H1 (cell line): ENCODE measurements around the gene SRR. TPM values are rescaled to one million over a fixed set of nuclear protein-coding genes. Genes with fewer than 3 reads are reported as not detected.

Source experiments
- ATF2 ChIP-seq: IDR thresholded peaks from 2 replicates; pipeline ENCODE4 v1.6.1; 2012; ENCODE audit warnings: low read length, inconsistent platforms
- CHD1 ChIP-seq: IDR thresholded peaks from 2 replicates; pipeline ENCODE4 v1.6.1; 2012; ENCODE audit warnings: low read depth, low read length, improper control_type of control experiment
- CHD2 ChIP-seq: IDR thresholded peaks from 2 replicates; pipeline ENCODE4 v1.6.1; 2012; ENCODE audit warnings: low read length, improper control_type of control experiment
- CTBP2 ChIP-seq: IDR thresholded peaks from 2 replicates; pipeline ENCODE4 v1.7.0; 2011; ENCODE audit warnings: borderline replicate concordance, mild to moderate bottlenecking, moderate library complexity, mixed read lengths, low read length; ENCODE audit not compliant: insufficient read depth, insufficient read length
- EGR1 ChIP-seq: IDR thresholded peaks from 2 replicates; pipeline ENCODE4 v1.6.1; 2011; ENCODE audit warnings: low read depth, low read length, borderline replicate concordance
- EZH2 ChIP-seq: fragments of 200-600 bp; sonication (generic); IDR thresholded peaks from 2 replicates; pipeline ENCODE4 v1.7.1; 2012; ENCODE audit warnings: low read depth, mild to moderate bottlenecking, moderate library complexity, low read length, inconsistent platforms; ENCODE audit not compliant: severe bottlenecking
- KDM1A ChIP-seq: fragments of 200-600, 300-600 bp; sonication (generic); IDR thresholded peaks from 2 replicates; pipeline ENCODE4 v1.7.1; 2016; ENCODE audit warnings: mild to moderate bottlenecking, low read length, borderline replicate concordance
- KDM5A ChIP-seq: fragments of 200-600 bp; IDR thresholded peaks from 2 replicates; pipeline ENCODE4 v1.7.1; 2012; ENCODE audit warnings: mild to moderate bottlenecking, low read length, inconsistent platforms, mixed read lengths
- MAFK ChIP-seq: IDR thresholded peaks from 2 replicates; pipeline ENCODE4 v1.6.1; 2012; ENCODE audit warnings: low read depth, mild to moderate bottlenecking, improper control_type of control experiment, low read length
- NANOG ChIP-seq: IDR thresholded peaks from 2 replicates; pipeline ENCODE4 v1.6.1; 2011; ENCODE audit warnings: low read length, low read depth, mild to moderate bottlenecking, inconsistent platforms; ENCODE audit not compliant: insufficient read depth, poor library complexity, severe bottlenecking
- POU5F1 ChIP-seq: IDR thresholded peaks from 2 replicates; pipeline ENCODE4 v1.6.1; 2011; ENCODE audit warnings: low read depth, mild to moderate bottlenecking, low read length, moderate library complexity
- RAD21 ChIP-seq, 2 experiments: IDR thresholded peaks in 1 of 2; conservative IDR thresholded peaks in 1 of 2; 2 replicates each; pipeline ENCODE4 v1.6.1; 2011; ENCODE audit warnings: low read depth in 2 of 2, low read length in 2 of 2, improper control_type of control experiment in 1 of 2, inconsistent platforms in 1 of 2, mild to moderate bottlenecking in 1 of 2, moderate library complexity in 1 of 2
- RBBP5 ChIP-seq: IDR thresholded peaks from 2 replicates; pipeline ENCODE4 v1.7.1; 2012; ENCODE audit warnings: low read depth, mild to moderate bottlenecking, inconsistent platforms, low read length, moderate library complexity, borderline replicate concordance
- RXRA ChIP-seq: IDR thresholded peaks from 2 replicates; pipeline ENCODE4 v1.6.1; 2011; ENCODE audit warnings: low read depth, mild to moderate bottlenecking, low read length, moderate library complexity; ENCODE audit not compliant: insufficient read depth
- SAP30 ChIP-seq: fragments of 300-600 bp; sonication (generic); IDR thresholded peaks from 2 replicates; pipeline ENCODE4 v1.7.1; 2012; ENCODE audit warnings: low read length, moderate library complexity, mild to moderate bottlenecking, inconsistent platforms; ENCODE audit not compliant: insufficient read depth, insufficient replicate concordance
- SIN3A ChIP-seq, 2 experiments: IDR thresholded peaks in 1 of 2; conservative IDR thresholded peaks in 1 of 2; 2 replicates each; pipeline ENCODE4 v1.6.1; 2011 to 2012; ENCODE audit warnings: low read length in 2 of 2, improper control_type of control experiment in 1 of 2, low read depth in 1 of 2, mild to moderate bottlenecking in 1 of 2
- SP4 ChIP-seq: IDR thresholded peaks from 2 replicates; pipeline ENCODE4 v1.6.1; 2012; ENCODE audit warnings: low read length, inconsistent platforms
- TBP ChIP-seq: IDR thresholded peaks from 2 replicates; pipeline ENCODE4 v1.6.1; 2011; ENCODE audit warnings: low read depth, low read length, improper control_type of control experiment
- TCF12 ChIP-seq: IDR thresholded peaks from 2 replicates; pipeline ENCODE4 v1.6.1; 2011; ENCODE audit warnings: low read depth, mild to moderate bottlenecking, low read length
- polyA plus RNA-seq, 7 experiments: library from polyadenylated mRNA; depleted of rRNA in 3 of 7; stranded (reverse) in 5 of 7; unstranded in 2 of 7; fragments of >200 nt in 5 of 7; fragments of 200-250 nt in 2 of 7; gene quantifications; 1 replicate in 5 of 7; 2 replicates in 1 of 7; 4 replicates in 1 of 7; pipeline versions ENCODE4 v1.2.1 to v1.2.3, GENCODE V29; 2011 to 2013; ENCODE audit warnings: missing spikeins in 2 of 7, mixed read lengths in 2 of 7
- total RNA-seq: library from RNA; stranded (reverse); fragmentation: NEBNext Ultra II Directional; extraction: Animal tissue kit (Norgen Biotek cat#: 25700); gene quantifications from 2 replicates; pipeline ENCODE4 v1.2.1, GENCODE V29; 2021

The SRR gene
- total and polyA plus RNA-seq, 2 of the 8 experiments (the other 6 are each of a cell fraction or from before 2014, with no cell fraction given): 3.6 to 4.5 TPM

DNA sequence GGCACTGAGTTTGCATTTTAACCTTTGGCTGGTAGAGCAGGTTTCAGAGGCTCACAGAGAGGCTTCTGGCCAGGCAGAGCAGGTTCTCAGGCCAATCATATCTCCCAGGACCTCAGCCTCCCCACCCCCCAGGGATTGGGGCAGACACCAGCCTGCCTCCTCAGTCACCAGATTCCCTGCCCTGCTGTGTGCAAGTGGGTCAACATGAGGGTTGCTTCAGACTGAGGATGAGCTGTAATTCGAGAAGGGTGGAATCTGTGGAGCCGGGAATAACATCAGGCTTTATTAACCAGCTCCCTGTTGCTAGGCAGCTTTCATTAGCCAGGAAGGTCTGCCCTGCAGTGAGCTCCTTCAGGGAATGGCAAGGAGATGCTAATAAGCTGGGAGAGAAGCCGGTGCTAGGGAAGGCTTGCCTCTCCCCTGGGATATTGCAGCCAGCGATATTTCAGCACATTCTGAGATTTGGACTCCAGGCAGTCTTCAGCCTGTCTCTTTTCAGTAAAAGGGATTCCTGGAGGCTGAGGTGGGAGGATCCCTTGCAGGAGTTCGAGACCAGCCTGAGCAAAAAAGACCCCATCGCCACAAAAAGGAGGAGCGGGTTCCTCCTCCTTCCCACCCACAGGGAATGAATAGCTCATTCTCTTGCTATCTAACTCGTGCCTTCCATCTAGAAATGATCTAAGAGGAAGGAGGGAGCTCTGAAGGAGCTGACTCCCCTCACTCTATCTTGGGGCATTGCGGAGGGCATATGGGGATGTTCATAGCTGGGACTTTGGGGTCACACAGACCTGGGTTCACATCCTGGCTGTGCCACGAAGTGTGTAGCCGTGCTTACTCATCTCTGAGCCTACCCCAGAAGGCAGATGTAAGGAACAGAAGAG lies 44.3 kb downstream of the SRR start (continued):
- TF ChIP-seq RAD21 (IDR thresholded peaks at IDR 0.05 in 1 of 2, conservative IDR thresholded peaks at IDR 0.05 in 1 of 2; ENCODE audit: low read depth in 2 of 2, low read length in 2 of 2) (no peak), MAFK (no peak), KDM1A (no peak), CHD2 (peak; percentile 62; the same call in 1 of the 2 replicates), NANOG (no peak), EGR1 (no peak), TCF12 (0 out of 2 replicates have a peak, but pooled peaks have one; percentile 7), ATF2 (no peak), SAP30 (no peak), POU5F1 (no peak), RXRA (no peak), TBP (peak; percentile 77; the same call in 1 of the 2 replicates), SP4 (peak; percentile 29; the same call in 1 of the 2 replicates), CHD1 (no peak), EZH2 (no peak), RBBP5 (peak; percentile 83; the same call in 1 of the 2 replicates), KDM5A (no peak), SIN3A (conservative IDR thresholded peaks at IDR 0.05 in 1 of 2, IDR thresholded peaks at IDR 0.05 in 1 of 2; ENCODE audit: low read depth in 1 of 2, low read length in 2 of 2) (no peak; a peak in 1 of 4 replicates), CTBP2 (no peak)
